ENCODE results near the gene TIMM23.
"Not testable (repeated sequence)": the region's sequence is repeated elsewhere in the genome, so short reads cannot be mapped to it uniquely, and the experiment has no call there.

GRCh38 chr10:45984473-45984872 is 12.2 kb downstream of the TIMM23 start:
- TF ChIP-seq POLR2A (IDR thresholded peaks at IDR 0.05); CTCF (IDR thresholded peaks at IDR 0.05 in 4 of 5, conservative IDR thresholded peaks at IDR 0.05 in 1 of 5): not testable (repeated sequence)
